H9 (cell line): ENCODE data around the gene NAP1L5. TPM values are rescaled to one million over a fixed set of nuclear protein-coding genes. Genes with fewer than 3 reads are reported as not detected.

Experiments used
- DNase-seq: peaks from one replicate; pipeline ENCODE4 v3.0.0-alpha.2; 2017
- H2AFZ ChIP-seq: one replicate; pipeline ENCODE4 v1.6.1; 2013; ENCODE audit warnings: mild to moderate bottlenecking, low read length, control low read depth, moderate library complexity
- H2AK5ac ChIP-seq: 2 replicates; pipeline ENCODE4 v1.6.1; 2013; ENCODE audit warnings: low read length, control low read depth, mixed read lengths; ENCODE audit not compliant: insufficient read length
- H2BK120ac ChIP-seq: one replicate; pipeline ENCODE4 v1.6.1; 2013; ENCODE audit warnings: low read depth, mild to moderate bottlenecking, low read length, control low read depth, inconsistent platforms; ENCODE audit not compliant: poor library complexity, severe bottlenecking
- H2BK12ac ChIP-seq: 2 replicates; pipeline ENCODE4 v1.6.1; 2013; ENCODE audit warnings: low read length, control low read depth, mixed read lengths, low read depth; ENCODE audit not compliant: insufficient read length
- H2BK15ac ChIP-seq: 2 replicates; pipeline ENCODE4 v1.6.1; 2013; ENCODE audit warnings: low read depth, low read length, control low read depth
- H2BK20ac ChIP-seq: one replicate; pipeline ENCODE4 v1.6.1; 2013; ENCODE audit warnings: low read depth, mild to moderate bottlenecking, low read length, control low read depth, inconsistent platforms; ENCODE audit not compliant: poor library complexity, severe bottlenecking
- H2BK5ac ChIP-seq: 2 replicates; pipeline ENCODE4 v1.6.1; 2013; ENCODE audit warnings: low read length, control low read depth, mixed read lengths; ENCODE audit not compliant: insufficient read length
- H3K14ac ChIP-seq: 2 replicates; pipeline ENCODE4 v1.6.1; 2013; ENCODE audit warnings: low read length, control low read depth; ENCODE audit not compliant: insufficient read depth
- H3K18ac ChIP-seq: 2 replicates; pipeline ENCODE4 v1.6.1; 2013; ENCODE audit warnings: low read depth, mild to moderate bottlenecking, mixed read lengths, low read length, control low read depth; ENCODE audit not compliant: insufficient read length
- H3K23ac ChIP-seq: 2 replicates; pipeline ENCODE4 v1.6.1; 2013; ENCODE audit warnings: low read length, control low read depth, mixed read lengths, low read depth; ENCODE audit not compliant: insufficient read length
- H3K23me2 ChIP-seq: 2 replicates; pipeline ENCODE4 v1.6.1; 2013; ENCODE audit warnings: low read depth, mild to moderate bottlenecking, mixed read lengths, low read length, control low read depth; ENCODE audit not compliant: insufficient read length, poor library complexity, severe bottlenecking
- H3K27ac ChIP-seq: 2 replicates; pipeline ENCODE4 v1.5.1; 2013; ENCODE audit warnings: low read length, control low read depth, mixed read lengths, low read depth; ENCODE audit not compliant: insufficient read length
- H3K27me3 ChIP-seq: 2 replicates; pipeline ENCODE4 v1.6.1; 2013; ENCODE audit warnings: low read length, control low read depth, inconsistent platforms; ENCODE audit not compliant: insufficient read depth
- H3K4ac ChIP-seq: 2 replicates; pipeline ENCODE4 v1.6.1; 2013; ENCODE audit warnings: low read depth, mild to moderate bottlenecking, control low read depth, inconsistent platforms, low read length, moderate library complexity
- H3K4me1 ChIP-seq: 2 replicates; pipeline ENCODE4 v1.6.1; 2013; ENCODE audit warnings: low read length, control low read depth, inconsistent platforms; ENCODE audit not compliant: insufficient read depth
- H3K4me2 ChIP-seq: 2 replicates; pipeline ENCODE4 v1.6.1; 2013; ENCODE audit warnings: low read length, control low read depth, mixed read lengths; ENCODE audit not compliant: insufficient read length, insufficient read depth
- H3K56ac ChIP-seq: 2 replicates; pipeline ENCODE4 v1.6.1; 2013; ENCODE audit warnings: low read depth, mild to moderate bottlenecking, mixed read lengths, low read length, control low read depth; ENCODE audit not compliant: insufficient read length
- H3K79me1 ChIP-seq: 2 replicates; pipeline ENCODE4 v1.6.1; 2013; ENCODE audit warnings: low read depth, mild to moderate bottlenecking, moderate library complexity, low read length, control low read depth, inconsistent platforms; ENCODE audit not compliant: insufficient read depth, poor library complexity, severe bottlenecking
- H3K79me2 ChIP-seq: 2 replicates; pipeline ENCODE4 v1.6.1; 2013; ENCODE audit warnings: low read length, control low read depth, inconsistent platforms; ENCODE audit not compliant: insufficient read depth
- H3K9ac ChIP-seq: 2 replicates; pipeline ENCODE4 v1.6.1; 2013; ENCODE audit warnings: low read length, control low read depth, mixed read lengths; ENCODE audit not compliant: insufficient read length; ENCODE audit errors: extremely low read depth
- H3K9me3 ChIP-seq: one replicate; pipeline ENCODE4 v1.6.1; 2013; ENCODE audit warnings: low read depth, low read length, inconsistent platforms; ENCODE audit not compliant: control insufficient read depth
- H3T11ph ChIP-seq: one replicate; pipeline ENCODE4 v1.6.1; 2013; ENCODE audit warnings: mild to moderate bottlenecking, low read length, control low read depth, inconsistent platforms
- H4K20me1 ChIP-seq: one replicate; pipeline ENCODE4 v1.6.1; 2013; ENCODE audit not compliant: control insufficient read depth, insufficient read length, insufficient read depth
- H4K5ac ChIP-seq: 2 replicates; pipeline ENCODE4 v1.6.1; 2013; ENCODE audit warnings: low read depth, mild to moderate bottlenecking, mixed read lengths, low read length, control low read depth; ENCODE audit not compliant: insufficient read length
- H4K8ac ChIP-seq: replicated peaks from 2 replicates; pipeline ENCODE4 v1.6.1; 2013; ENCODE audit warnings: low read length, control low read depth, mixed read lengths, low read depth; ENCODE audit not compliant: insufficient read length
- H4K91ac ChIP-seq: 2 replicates; pipeline ENCODE4 v1.6.1; 2013; ENCODE audit warnings: low read depth, mild to moderate bottlenecking, moderate library complexity, mixed read lengths, low read length, control low read depth; ENCODE audit not compliant: insufficient read length
- H3K27ac Mint-ChIP-seq, 3 experiments: 2 replicates in 2 of 3; 3 replicates in 1 of 3; pipeline ENCODE4 v1.8.0; 2020 to 2021; ENCODE audit warnings: mixed read lengths in 3 of 3, mild to moderate bottlenecking in 1 of 3, moderate library complexity in 1 of 3
- H3K27me3 Mint-ChIP-seq: 2 replicates; pipeline ENCODE4 v1.8.0; 2021; ENCODE audit warnings: low read depth, mild to moderate bottlenecking, moderate library complexity, mixed read lengths
- H3K36me3 Mint-ChIP-seq, 3 experiments: 2 replicates in 2 of 3; 3 replicates in 1 of 3; pipeline ENCODE4 v1.8.0; 2020 to 2021; ENCODE audit warnings: low read depth in 3 of 3, mixed read lengths in 3 of 3; ENCODE audit not compliant: insufficient read depth in 1 of 3
- H3K4me1 Mint-ChIP-seq, 2 experiments: 2 replicates each; pipeline ENCODE4 v1.8.0; 2020; ENCODE audit warnings: mixed read lengths in 2 of 2
- H3K4me3 Mint-ChIP-seq, 2 experiments: 2 replicates in 1 of 2; 3 replicates in 1 of 2; pipeline ENCODE4 v1.8.0; 2020 to 2021; ENCODE audit warnings: mild to moderate bottlenecking in 2 of 2, mixed read lengths in 2 of 2, moderate library complexity in 1 of 2
- H3K9me3 Mint-ChIP-seq, 2 experiments: 2 replicates in 1 of 2; 3 replicates in 1 of 2; pipeline ENCODE4 v1.8.0; 2020; ENCODE audit warnings: mild to moderate bottlenecking in 2 of 2, mixed read lengths in 2 of 2, moderate library complexity in 1 of 2
- WGBS: extraction: QIAGEN DNeasy Blood & Tissue Kit; methylation state at CpG from one replicate; pipeline ENCODE4 v1.1.7; 2013; ENCODE audit warnings: missing lambda C conversion rate, low lambda C conversion rate, mixed read lengths; ENCODE audit not compliant: insufficient read length; ENCODE audit errors: extremely low coverage; 5-methylcytosine and 5-hydroxymethylcytosine counted together
- total RNA-seq: library from RNA; stranded (reverse); gene quantifications from 2 replicates; pipeline ENCODE4 v1.2.1, GENCODE V29; 2021
- TF ChIP-seq, protein P1 (sequence below): fragments of 200-600 bp; sonication (generic); conservative IDR thresholded peaks from 3 replicates; pipeline ENCODE4 v1.8.0; 2021; ENCODE audit warnings: antibody characterized with exemption, mild to moderate bottlenecking

NAP1L5 gene
- total RNA-seq, 1 experiment from 2014 or later = 2.2 TPM

DNA sequence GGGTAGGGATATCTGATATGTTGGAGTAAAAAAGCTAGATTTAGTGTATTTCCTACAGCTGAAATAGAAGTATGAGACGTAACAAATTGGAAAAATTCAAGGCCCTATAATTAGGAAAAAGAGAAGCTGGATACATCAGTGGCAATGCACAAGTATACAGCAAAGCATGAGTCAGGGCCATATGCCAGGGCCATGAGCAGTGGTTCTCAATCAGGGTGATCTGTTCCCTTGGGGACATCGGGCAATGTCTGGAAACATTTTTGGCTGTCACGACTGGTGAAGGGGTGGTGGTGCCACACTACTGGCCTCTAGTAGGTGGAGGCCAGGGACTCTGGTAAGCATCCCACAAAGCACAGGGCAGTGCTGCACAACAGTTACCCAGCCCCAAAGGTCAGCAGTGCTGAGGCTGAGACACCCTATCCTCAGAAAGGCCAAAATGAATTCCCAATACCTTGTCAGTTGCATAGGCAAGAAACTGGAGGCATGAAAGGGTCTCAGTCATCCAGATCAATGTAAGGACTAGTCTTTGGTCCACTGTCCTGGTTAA, 36.8 kb upstream of the NAP1L5 start:
- Histone ChIP-seq H4K5ac (no peak overlapping the region), H4K20me1 (no peaks in the 10 kb centered on the region), H3K14ac (no peak overlapping the region), H2BK12ac (no peak overlapping the region), H2BK15ac (no peak overlapping the region), H4K91ac (no peak overlapping the region), H3K9ac (no peak overlapping the region), H3K4ac (no peak overlapping the region), H3K27ac (no peak overlapping the region), H4K8ac (no peak overlapping the region), H2BK120ac (no peak overlapping the region), H2AFZ (no peak overlapping the region), H2AK5ac (no peak overlapping the region), H3K4me1 (peaks cover 10% of the 10 kb centered on the region), H2BK20ac (no peak overlapping the region), H3K18ac (no peak overlapping the region), H3K23me2 (no peaks in the 10 kb centered on the region), H3T11ph (no peak overlapping the region), H2BK5ac (no peak overlapping the region), H3K9me3 (no peaks in the 10 kb centered on the region), H3K27me3 (no peaks in the 10 kb centered on the region), H3K79me2 (no peaks in the 10 kb centered on the region), H3K4me2 (no peak overlapping the region), H3K56ac (no peak overlapping the region), H3K23ac (no peak overlapping the region), H3K79me1 (no peaks in the 10 kb centered on the region)
- Mint-ChIP-seq H3K36me3 (peaks cover 0 to 15% (median 5%) of the 10 kb centered on the region in 3 experiments; a peak in 6 of 7 replicates), H3K4me1 (peaks cover 26 to 34% of the 10 kb centered on the region in 2 experiments), H3K27me3 (no peaks in the 10 kb centered on the region), H3K27ac (peak overlapping the region in 2 of 3 experiments; percentile 49 to 82; a peak in 3 of 7 replicates), H3K4me3 (no peak overlapping the region), H3K9me3 (no peaks in the 10 kb centered on the region)
- TF ChIP-seq, protein P1, sequence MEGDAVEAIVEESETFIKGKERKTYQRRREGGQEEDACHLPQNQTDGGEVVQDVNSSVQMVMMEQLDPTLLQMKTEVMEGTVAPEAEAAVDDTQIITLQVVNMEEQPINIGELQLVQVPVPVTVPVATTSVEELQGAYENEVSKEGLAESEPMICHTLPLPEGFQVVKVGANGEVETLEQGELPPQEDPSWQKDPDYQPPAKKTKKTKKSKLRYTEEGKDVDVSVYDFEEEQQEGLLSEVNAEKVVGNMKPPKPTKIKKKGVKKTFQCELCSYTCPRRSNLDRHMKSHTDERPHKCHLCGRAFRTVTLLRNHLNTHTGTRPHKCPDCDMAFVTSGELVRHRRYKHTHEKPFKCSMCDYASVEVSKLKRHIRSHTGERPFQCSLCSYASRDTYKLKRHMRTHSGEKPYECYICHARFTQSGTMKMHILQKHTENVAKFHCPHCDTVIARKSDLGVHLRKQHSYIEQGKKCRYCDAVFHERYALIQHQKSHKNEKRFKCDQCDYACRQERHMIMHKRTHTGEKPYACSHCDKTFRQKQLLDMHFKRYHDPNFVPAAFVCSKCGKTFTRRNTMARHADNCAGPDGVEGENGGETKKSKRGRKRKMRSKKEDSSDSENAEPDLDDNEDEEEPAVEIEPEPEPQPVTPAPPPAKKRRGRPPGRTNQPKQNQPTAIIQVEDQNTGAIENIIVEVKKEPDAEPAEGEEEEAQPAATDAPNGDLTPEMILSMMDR = no peak
- DNase-seq = no peak
- WGBS = no CpG with 5 or more reads among the region's 3 CpGs
